ENCODE results near the gene BPIFB6.

GRCh38 chr20:33038243-33038642, 6.8 kb downstream of the BPIFB6 start:
- no peak for TF ChIP-seq TAF1 (IDR thresholded peaks at IDR 0.05; ENCODE audit: borderline replicate concordance, insufficient read depth, low read length)
- no peak for TF ChIP-seq REST (IDR thresholded peaks at IDR 0.05; ENCODE audit: insufficient read depth in 1 of 2, low read depth in 2 of 2, low read length in 2 of 2)

All from PFSK-1 (cell line).